Measurements from ENCODE around the gene NRDC.

- TF ChIP-seq CTCF (IDR thresholded peaks at IDR 0.05; ENCODE audit: insufficient read depth, low read length, poor library complexity, severe bottlenecking) (no peak), EZH2phosphoT487 (conservative IDR thresholded peaks at IDR 0.05; ENCODE audit: low read length) (no peak)
Measured at GRCh38 chr1:51818487-51818886, 60.0 kb downstream of the NRDC start.

All from SU-DHL-6 (cell line).